ENCODE results near the gene C19orf44. TPM values are rescaled to one million over a fixed set of nuclear protein-coding genes. Genes with fewer than 3 reads are reported as not detected.
A peak's percentile ranks its signal among the peaks of the same experiment; 100 is the strongest.

Gene C19orf44
- total RNA-seq, 2 experiments from 2014 or later: 3.5 to 3.6 TPM

- CTCF ChIA-PET: interaction anchor here (0.7 to 2.1 kb wide), 6 partner anchors 9 to 25 kb away, joined by 3 to 7 read pairs (median 4); no protein-coding TSS in a partner anchor
- peak overlapping the region; percentile 94 for H3K27ac Mint-ChIP-seq
- peaks cover 55% of the 10 kb centered on the region for H3K36me3 Mint-ChIP-seq
- H3K4me3 Mint-ChIP-seq: no peak overlapping the region
- no peaks in the 10 kb centered on the region for H3K27me3 Mint-ChIP-seq
- H3K9me3 Mint-ChIP-seq (ENCODE audit: low read depth): no peaks in the 10 kb centered on the region
- DNase-seq (no peak), ATAC-seq (no peak)
- peaks cover 60% of the 10 kb centered on the region for H3K4me1 Mint-ChIP-seq
These were observed 70.5 kb downstream of the C19orf44 start for GRCh38 chr19:16566702-16567101.

- DNase-seq: no peak
- no peak for ATAC-seq
- CTCF ChIA-PET: no interaction called here
- H3K27me3 Mint-ChIP-seq: no peaks in the 10 kb centered on the region
- no peaks in the 10 kb centered on the region for H3K9me3 Mint-ChIP-seq (ENCODE audit: low read depth)
- peaks cover 72% of the 10 kb centered on the region for H3K4me1 Mint-ChIP-seq
- peaks cover 39% of the 10 kb centered on the region for H3K36me3 Mint-ChIP-seq
- H3K27ac Mint-ChIP-seq: peak overlapping the region; percentile 21
- H3K4me3 Mint-ChIP-seq: peak overlapping the region; percentile 42
These were observed 73.6 kb downstream of the C19orf44 start for GRCh38 chr19:16569609-16570320.

Other genes with a start within 250 kb of the C19orf44 start
- 100 to 1,000 TPM in 1 of 2 experiments, 10 to 100 TPM in 1; 62.1 to 124 TPM for gene KLF2, start 171.6 kb upstream of the C19orf44 start, total RNA-seq
- gene EPS15L1, start 24.4 kb upstream of the C19orf44 start, total RNA-seq: 10 to 100 TPM; 40.7 to 42.6 TPM
- not detected for gene CALR3, start 227 bp upstream of the C19orf44 start, total RNA-seq
- 10 to 100 TPM; 66.5 to 74.5 TPM for gene CHERP, start 46.0 kb downstream of the C19orf44 start, total RNA-seq
- gene SLC35E1, start 76.0 kb downstream of the C19orf44 start, total RNA-seq: 10 to 100 TPM; 46.2 to 46.3 TPM
- gene MED26, start 131.8 kb downstream of the C19orf44 start, total RNA-seq: 10 to 100 TPM; 16.0 to 21.3 TPM
- gene SMIM7, start 163.8 kb downstream of the C19orf44 start, total RNA-seq: 10 to 100 TPM; 55.4 to 60.0 TPM
- under 1 TPM; 0.87 to 0.88 TPM for gene TMEM38A, start 164.7 kb downstream of the C19orf44 start, total RNA-seq
- not detected for gene NWD1, start 223.5 kb downstream of the C19orf44 start, total RNA-seq

All from activated CD8-positive, alpha-beta memory T cell treated with anti-CD3 and anti-CD28 coated beads, Interleukin-2, amount 10 ng/mL, durations not matched to agents 7 days and 5 days (primary cell).